ENCODE results near the gene HOXB7.

GRCh38 chr17:48575066-48575582 is 35.7 kb downstream of the HOXB7 start:
- TF ChIP-seq, protein P1, sequence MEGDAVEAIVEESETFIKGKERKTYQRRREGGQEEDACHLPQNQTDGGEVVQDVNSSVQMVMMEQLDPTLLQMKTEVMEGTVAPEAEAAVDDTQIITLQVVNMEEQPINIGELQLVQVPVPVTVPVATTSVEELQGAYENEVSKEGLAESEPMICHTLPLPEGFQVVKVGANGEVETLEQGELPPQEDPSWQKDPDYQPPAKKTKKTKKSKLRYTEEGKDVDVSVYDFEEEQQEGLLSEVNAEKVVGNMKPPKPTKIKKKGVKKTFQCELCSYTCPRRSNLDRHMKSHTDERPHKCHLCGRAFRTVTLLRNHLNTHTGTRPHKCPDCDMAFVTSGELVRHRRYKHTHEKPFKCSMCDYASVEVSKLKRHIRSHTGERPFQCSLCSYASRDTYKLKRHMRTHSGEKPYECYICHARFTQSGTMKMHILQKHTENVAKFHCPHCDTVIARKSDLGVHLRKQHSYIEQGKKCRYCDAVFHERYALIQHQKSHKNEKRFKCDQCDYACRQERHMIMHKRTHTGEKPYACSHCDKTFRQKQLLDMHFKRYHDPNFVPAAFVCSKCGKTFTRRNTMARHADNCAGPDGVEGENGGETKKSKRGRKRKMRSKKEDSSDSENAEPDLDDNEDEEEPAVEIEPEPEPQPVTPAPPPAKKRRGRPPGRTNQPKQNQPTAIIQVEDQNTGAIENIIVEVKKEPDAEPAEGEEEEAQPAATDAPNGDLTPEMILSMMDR (IDR thresholded peaks at IDR 0.05) = no peak
- TF ChIP-seq EP300 (IDR thresholded peaks at IDR 0.05) (no peak), POLR2A (IDR thresholded peaks at IDR 0.05) (no peak)
